CD4-positive, alpha-beta T cell treated with Interleukin-12 subunit alpha and Interleukin-12 subunit beta, for 1 hour (primary cell): ENCODE data around the gene GLS.
"Not testable (repeated sequence)": the region's sequence is repeated elsewhere in the genome, so short reads cannot be mapped to it uniquely, and the experiment has no call there.

ENCODE experiments used
- DNase-seq: peaks from one replicate; pipeline ENCODE4 v3.0.0-alpha.2; 2020

The GLS gene

GRCh38 chr2:190973726-190974628 lies 93.4 kb downstream of the GLS start:
- DNase-seq, result no peak

- DNase-seq, result no peak
These were observed 94.2 kb downstream of the GLS start for GRCh38 chr2:190974629-190975361.

- DNase-seq, result no peak
These were observed 95.9 kb downstream of the GLS start for GRCh38 chr2:190976521-190976920.

GRCh38 chr2:190977505-190977904 lies 96.9 kb downstream of the GLS start:
- DNase-seq, result no peak

GRCh38 chr2:190978389-190979053 lies 97.9 kb downstream of the GLS start:
- no peak for DNase-seq

- no peak for DNase-seq
These were observed 99.4 kb downstream of the GLS start for GRCh38 chr2:190979906-190980629.

- DNase-seq, result no peak
These were observed 100.1 kb downstream of the GLS start for GRCh38 chr2:190980630-190981209.

GRCh38 chr2:190981333-190981732 lies 100.7 kb downstream of the GLS start:
- no peak for DNase-seq

GRCh38 chr2:190981733-190982132 lies 101.1 kb downstream of the GLS start:
- no peak for DNase-seq

- no peak for DNase-seq
These were observed 101.8 kb downstream of the GLS start for GRCh38 chr2:190982262-190983034.

GRCh38 chr2:190984595-190984994 lies 104.0 kb downstream of the GLS start:
- no peak for DNase-seq

GRCh38 chr2:190986221-190986953 lies 105.8 kb downstream of the GLS start:
- DNase-seq, result no peak

GRCh38 chr2:190987116-190987515 lies 106.5 kb downstream of the GLS start:
- DNase-seq, result no peak

- no peak for DNase-seq
These were observed 107.3 kb downstream of the GLS start for GRCh38 chr2:190987938-190988337.

- no peak for DNase-seq
These were observed 108.3 kb downstream of the GLS start for GRCh38 chr2:190988910-190989309.

GRCh38 chr2:190990132-190990531 lies 109.5 kb downstream of the GLS start:
- DNase-seq, result no peak

- DNase-seq, result no peak
These were observed 112.6 kb downstream of the GLS start for GRCh38 chr2:190993292-190993643.

- DNase-seq, result no peak
These were observed 113.5 kb downstream of the GLS start for GRCh38 chr2:190994148-190994547.

GRCh38 chr2:190995315-190995714 lies 114.7 kb downstream of the GLS start:
- not testable (repeated sequence) for DNase-seq

- peak; percentile 51 for DNase-seq
These were observed 115.8 kb downstream of the GLS start for GRCh38 chr2:190996338-190996946.

- DNase-seq, result no peak
These were observed 116.3 kb downstream of the GLS start for GRCh38 chr2:190996947-190997346.
